ENCODE data around the gene CENPF.
"Not testable (repeated sequence)": the region's sequence is repeated elsewhere in the genome, so short reads cannot be mapped to it uniquely, and the experiment has no call there.

The CENPF gene

GRCh38 chr1:214664651-214665433, 61.8 kb downstream of the CENPF start:
- no peak overlapping the region for H3K27ac Mint-ChIP-seq
- H3K4me1 Mint-ChIP-seq, result peaks cover 13% of the 10 kb centered on the region
- H3K27me3 Mint-ChIP-seq (ENCODE audit: low read depth), result no peaks in the 10 kb centered on the region
- H3K36me3 Mint-ChIP-seq (ENCODE audit: low read depth), result peaks cover 56% of the 10 kb centered on the region
- no peak overlapping the region for H3K4me3 Mint-ChIP-seq
- TF ChIP-seq CTCF (IDR thresholded peaks at IDR 0.05; ENCODE audit: unreplicated experiment in 3 of 3), result no peak
- no peaks in the 10 kb centered on the region for H3K9me3 Mint-ChIP-seq

GRCh38 chr1:214665606-214666110, 62.7 kb downstream of the CENPF start:
- no peak for TF ChIP-seq CTCF (IDR thresholded peaks at IDR 0.05; ENCODE audit: unreplicated experiment in 3 of 3)
- peaks cover 55% of the 10 kb centered on the region for H3K36me3 Mint-ChIP-seq (ENCODE audit: low read depth)
- peaks cover 20% of the 10 kb centered on the region for H3K4me1 Mint-ChIP-seq
- no peaks in the 10 kb centered on the region for H3K9me3 Mint-ChIP-seq
- no peak overlapping the region for H3K27ac Mint-ChIP-seq
- no peaks in the 10 kb centered on the region for H3K27me3 Mint-ChIP-seq (ENCODE audit: low read depth)
- H3K4me3 Mint-ChIP-seq, result no peak overlapping the region

- Mint-ChIP-seq H3K9me3 (no peaks in the 10 kb centered on the region), H3K36me3 (ENCODE audit: low read depth) (peaks cover 53% of the 10 kb centered on the region), H3K27ac (no peak overlapping the region), H3K4me1 (peaks cover 18% of the 10 kb centered on the region), H3K4me3 (no peak overlapping the region), H3K27me3 (ENCODE audit: low read depth) (no peaks in the 10 kb centered on the region)
- TF ChIP-seq CTCF (IDR thresholded peaks at IDR 0.05; ENCODE audit: unreplicated experiment in 3 of 3), result no peak
Observed at GRCh38 chr1:214666674-214667073, 63.7 kb downstream of the CENPF start.

GRCh38 chr1:214670098-214670497, 67.1 kb downstream of the CENPF start:
- no peak for TF ChIP-seq CTCF (IDR thresholded peaks at IDR 0.05; ENCODE audit: unreplicated experiment in 3 of 3)
- peaks cover 18% of the 10 kb centered on the region for H3K4me1 Mint-ChIP-seq
- peaks cover 16% of the 10 kb centered on the region for H3K9me3 Mint-ChIP-seq
- no peak overlapping the region for H3K4me3 Mint-ChIP-seq
- H3K27me3 Mint-ChIP-seq (ENCODE audit: low read depth), result no peaks in the 10 kb centered on the region
- H3K36me3 Mint-ChIP-seq (ENCODE audit: low read depth), result peaks cover 44% of the 10 kb centered on the region
- H3K27ac Mint-ChIP-seq, result peak overlapping the region; percentile 19 to 44 (median 31)

GRCh38 chr1:214673029-214673428, 70.0 kb downstream of the CENPF start:
- not testable (repeated sequence) for H3K27ac Mint-ChIP-seq; H3K27me3 Mint-ChIP-seq (ENCODE audit: low read depth); H3K4me3 Mint-ChIP-seq
- peaks cover 16% of the 10 kb centered on the region for H3K9me3 Mint-ChIP-seq
- peaks cover 18% of the 10 kb centered on the region for H3K4me1 Mint-ChIP-seq
- peaks cover 18% of the 10 kb centered on the region for H3K36me3 Mint-ChIP-seq (ENCODE audit: low read depth)

- no peaks in the 10 kb centered on the region for H3K27me3 Mint-ChIP-seq (ENCODE audit: low read depth)
- H3K27ac Mint-ChIP-seq, result no peak overlapping the region
- H3K36me3 Mint-ChIP-seq (ENCODE audit: low read depth), result peaks cover 18% of the 10 kb centered on the region
Observed at GRCh38 chr1:214673576-214673975, 70.6 kb downstream of the CENPF start.

GRCh38 chr1:214675524-214675923, 72.5 kb downstream of the CENPF start:
- H3K27ac Mint-ChIP-seq; H3K4me3 Mint-ChIP-seq; H3K4me1 Mint-ChIP-seq; H3K27me3 Mint-ChIP-seq (ENCODE audit: low read depth): not testable (repeated sequence)
- Mint-ChIP-seq H3K9me3 (peaks cover 18% of the 10 kb centered on the region), H3K36me3 (ENCODE audit: low read depth) (peaks cover 14% of the 10 kb centered on the region)

More at GRCh38 chr1:214673576-214673975, 70.6 kb downstream of the CENPF start:
- no peak for TF ChIP-seq CTCF (IDR thresholded peaks at IDR 0.05; ENCODE audit: unreplicated experiment in 3 of 3)
- H3K9me3 Mint-ChIP-seq, result peaks cover 16% of the 10 kb centered on the region
- H3K4me1 Mint-ChIP-seq, result peaks cover 18% of the 10 kb centered on the region
- no peak overlapping the region for H3K4me3 Mint-ChIP-seq

Measured in nephron (organoid).